Uterine smooth muscle cell (primary cell): ENCODE measurements around the gene ABHD10. TPM values are rescaled to one million over a fixed set of nuclear protein-coding genes. Genes with fewer than 3 reads are reported as not detected.

ENCODE experiments used
- total RNA-seq: library from RNA; depleted of rRNA; stranded (reverse); fragments of >200 nt; gene quantifications from 2 replicates; pipeline ENCODE4 v1.2.3, GENCODE V29; 2014

The ABHD10 gene
- total RNA-seq, result 57.5 and 73.8 TPM in 2 replicates

DNA sequence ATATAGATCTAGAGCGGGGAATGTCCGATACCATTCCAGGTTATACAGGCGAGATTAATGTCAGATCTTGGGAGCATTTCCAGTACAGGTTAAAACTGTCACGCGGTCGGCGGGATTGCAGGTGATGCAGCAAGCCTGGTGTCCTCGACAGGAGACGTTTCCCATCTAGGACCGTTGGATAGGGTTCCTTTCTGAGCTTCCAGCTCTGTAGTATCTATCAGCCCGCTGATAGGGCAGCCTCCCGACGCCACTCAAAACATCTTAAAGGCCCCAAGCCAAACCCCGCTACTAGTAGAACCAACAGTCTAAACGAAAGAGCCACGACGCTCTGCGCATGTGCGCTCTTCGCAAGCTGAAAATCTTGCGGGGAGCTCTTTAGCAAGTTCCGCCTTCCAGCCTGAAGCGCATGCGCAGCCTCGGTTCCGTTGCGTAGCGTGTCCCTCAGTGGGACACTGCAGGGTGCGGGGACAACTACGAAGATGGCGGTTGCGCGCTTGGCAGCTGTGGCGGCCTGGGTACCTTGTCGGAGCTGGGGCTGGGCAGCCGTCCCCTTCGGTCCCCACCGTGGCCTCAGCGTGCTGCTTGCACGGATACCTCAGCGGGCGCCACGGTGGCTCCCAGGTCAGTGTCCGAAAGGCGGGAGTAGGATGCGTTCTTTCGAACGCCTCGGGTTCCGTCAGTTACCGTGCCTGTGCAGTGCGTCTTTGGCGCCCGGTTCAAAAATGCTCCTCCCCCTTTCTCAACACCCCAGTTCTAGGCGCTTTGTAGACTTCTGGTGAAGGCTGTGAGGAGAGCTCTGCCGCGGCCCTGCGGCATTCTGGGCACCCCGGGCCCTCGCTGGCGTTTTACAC lies at the start of gene ABHD10:
Gene ABHD10 (plus strand): TSS at position 444 of the 851 bp plus-strand sequence. CDS start 36 bp downstream, at position 480.

GRCh38 chr3:111998636-111999483 lies 20.0 kb downstream of the ABHD10 start, which contains the start of gene TAGLN3:
Gene TAGLN3 (plus strand): TSS chr3:111998922. CDS start chr3:111999423, 501 bp downstream.

GRCh38 chr3:112034436-112034835 lies 55.6 kb downstream of the ABHD10 start, which contains the start of gene TMPRSS7:
Gene TMPRSS7 (plus strand): TSS chr3:112034736. CDS start chr3:112034846, 110 bp downstream.

Other genes starting within 250 kb of the ABHD10 start
- 47.4 and 70.1 TPM in 2 replicates for gene PHLDB2, start 119.8 kb upstream of the ABHD10 start, total RNA-seq
- gene TAGLN3, start 19.9 kb downstream of the ABHD10 start, total RNA-seq, result 9.2 and 29.5 TPM in 2 replicates
- gene TMPRSS7, start 55.7 kb downstream of the ABHD10 start, total RNA-seq, result 0.11 and 0.12 TPM in 2 replicates
- gene C3orf52, start 107.4 kb downstream of the ABHD10 start, total RNA-seq, result 17.2 and 24.9 TPM in 2 replicates
- not detected in 2 replicates for gene GCSAM, start 154.2 kb downstream of the ABHD10 start, total RNA-seq